SK-N-SH (cell line): Measurements from ENCODE around the gene EAPP. TPM values are rescaled to one million over a fixed set of nuclear protein-coding genes. Genes with fewer than 3 reads are reported as not detected.
"Not testable (repeated sequence)": the region's sequence is repeated elsewhere in the genome, so short reads cannot be mapped to it uniquely, and the experiment has no call there.

Experiments used
- CTCF ChIA-PET: fragments of 300-600, 350-600 bp; formaldehyde crosslinking; extraction: SDS; loops from one replicate; lab custom pipeline; 2021; lab: Yijun Ruan, JAX
- POLR2A ChIA-PET: fragments of 350-600 bp; sonication (Branson Sonifier 250); formaldehyde crosslinking; extraction: SDS; loops from one replicate; lab custom pipeline; 2020; ENCODE audit warnings: antibody characterized with exemption, inconsistent platforms; lab: Yijun Ruan, JAX
- DNase-seq: peaks from one replicate; pipeline ENCODE4 v3.0.0; 2012
- H2AFZ ChIP-seq: fragments of 200-600 bp; sonication (generic); 2 replicates; pipeline ENCODE4 v1.8.1; 2016; ENCODE audit warnings: antibody characterized with exemption, mild to moderate bottlenecking, low read depth
- H3F3A ChIP-seq: fragments of 200-600 bp; sonication (generic); replicated peaks from 2 replicates; pipeline ENCODE3; 2016; ENCODE audit warnings: antibody characterized with exemption, mild to moderate bottlenecking; ENCODE audit not compliant: insufficient read depth
- H3K27ac ChIP-seq, 2 experiments: fragments of 200-500 bp in 1 of 2; fragments of 200-600 bp in 1 of 2; sonication (Bioruptor generic) in 1 of 2; sonication (generic), shearing (Covaris generic) in 1 of 2; 2 replicates each; pipeline versions ENCODE4 v1.5.1 to v1.6.1; 2014 to 2016; ENCODE audit warnings: low read depth in 2 of 2, inconsistent platforms in 1 of 2, low read length in 1 of 2, mild to moderate bottlenecking in 1 of 2, mixed read lengths in 1 of 2
- H3K27me3 ChIP-seq: fragments of 200-600 bp; sonication (generic), shearing (Covaris generic); 2 replicates; pipeline ENCODE4 v1.6.1; 2016; ENCODE audit warnings: mixed run types; ENCODE audit not compliant: insufficient read depth
- H3K36me3 ChIP-seq, 2 experiments: fragments of 200-500 bp in 1 of 2; fragments of 200-600 bp in 1 of 2; sonication (Bioruptor generic) in 1 of 2; sonication (generic) in 1 of 2; replicated peaks in 1 of 2; 2 replicates each; pipeline versions ENCODE3 to v1.5.1; 2014 to 2016; ENCODE audit warnings: low read length in 1 of 2, mild to moderate bottlenecking in 1 of 2; ENCODE audit not compliant: insufficient read depth in 2 of 2, control insufficient read depth in 1 of 2
- H3K4me1 ChIP-seq, 2 experiments: fragments of 200-500 bp in 1 of 2; fragments of 200-600 bp in 1 of 2; sonication (Bioruptor generic) in 1 of 2; sonication (generic), shearing (Covaris generic) in 1 of 2; 2 replicates each; pipeline versions ENCODE4 v1.5.1 to v1.6.1; 2014 to 2016; ENCODE audit warnings: low read depth in 1 of 2, low read length in 1 of 2, mixed run types in 1 of 2; ENCODE audit not compliant: insufficient read depth in 2 of 2, control insufficient read depth in 1 of 2
- H3K4me2 ChIP-seq: fragments of 200-600 bp; sonication (generic), shearing (Covaris generic); 2 replicates; pipeline ENCODE4 v1.6.1; 2017; ENCODE audit warnings: mixed run types
- H3K4me3 ChIP-seq, 2 experiments: fragments of 200-500 bp in 1 of 2; fragments of 200-600 bp in 1 of 2; sonication (Bioruptor generic) in 1 of 2; sonication (generic), shearing (Covaris generic) in 1 of 2; 2 replicates each; pipeline versions ENCODE4 v1.5.1 to v1.8.1; 2014 to 2016; ENCODE audit warnings: low read depth in 2 of 2, inconsistent platforms in 1 of 2, low read length in 1 of 2, mild to moderate bottlenecking in 1 of 2, mixed read lengths in 1 of 2, moderate library complexity in 1 of 2
- H3K79me2 ChIP-seq: fragments of 200-600 bp; sonication (generic); 2 replicates; pipeline ENCODE4 v1.8.1; 2017; ENCODE audit warnings: mild to moderate bottlenecking; ENCODE audit not compliant: insufficient read depth
- H3K9ac ChIP-seq: fragments of 200-600 bp; sonication (generic); 2 replicates; pipeline ENCODE4 v1.6.1; 2017; ENCODE audit warnings: mixed run types
- H3K9me2 ChIP-seq: fragments of 200-600 bp; sonication (generic); 2 replicates; pipeline ENCODE4 v1.6.1; 2017; ENCODE audit warnings: mixed run types
- H3K9me3 ChIP-seq: fragments of 200-600 bp; sonication (generic); 2 replicates; pipeline ENCODE4 v1.6.1; 2017; ENCODE audit warnings: mixed run types, mild to moderate bottlenecking, moderate library complexity
- H4K20me1 ChIP-seq: fragments of 200-600 bp; sonication (generic); 2 replicates; pipeline ENCODE4 v1.6.1; 2017; ENCODE audit warnings: mild to moderate bottlenecking, mixed run types; ENCODE audit not compliant: insufficient read depth
- ELF1 ChIP-seq: IDR thresholded peaks from 2 replicates; pipeline ENCODE4 v1.4.0; 2012
- EZH2phosphoT487 ChIP-seq: fragments of 200-600 bp; sonication (generic); IDR thresholded peaks from 2 replicates; pipeline ENCODE4 v1.6.1; 2017; ENCODE audit warnings: low read depth, mixed run types, mild to moderate bottlenecking, antibody characterized with exemption, moderate library complexity, borderline replicate concordance
- FOSL2 ChIP-seq: IDR thresholded peaks from 2 replicates; pipeline ENCODE4 v1.4.0; 2012; ENCODE audit warnings: low read depth, mild to moderate bottlenecking, moderate library complexity, borderline replicate concordance
- FOXM1 ChIP-seq: IDR thresholded peaks from 2 replicates; pipeline ENCODE4 v1.4.0; 2012; ENCODE audit warnings: low read depth, mild to moderate bottlenecking
- GABPA ChIP-seq: IDR thresholded peaks from 2 replicates; pipeline ENCODE4 v1.4.0; 2012; ENCODE audit warnings: low read depth, mild to moderate bottlenecking
- MAX ChIP-seq: IDR thresholded peaks from 2 replicates; pipeline ENCODE4 v1.4.0; 2012; ENCODE audit warnings: low read depth
- MEF2A ChIP-seq: IDR thresholded peaks from 2 replicates; pipeline ENCODE4 v1.4.0; 2012; ENCODE audit warnings: low read depth, borderline replicate concordance
- MXI1 ChIP-seq: IDR thresholded peaks from 2 replicates; pipeline ENCODE4 v1.6.1; 2012; ENCODE audit warnings: mild to moderate bottlenecking, low read depth, low read length, improper control_type of control experiment
- NFIC ChIP-seq: IDR thresholded peaks from 2 replicates; pipeline ENCODE4 v1.4.0; 2012; ENCODE audit warnings: borderline replicate concordance
- RAD21 ChIP-seq: IDR thresholded peaks from 2 replicates; pipeline ENCODE4 v1.6.1; 2012; ENCODE audit warnings: mild to moderate bottlenecking, low read length
- RCOR1 ChIP-seq: fragments of 150-350 bp; IDR thresholded peaks from 2 replicates; pipeline ENCODE4 v1.6.1; 2017; ENCODE audit warnings: antibody characterized with exemption, low read length
- WGBS: methylation state at CpG from one replicate; pipeline ENCODE4 v1.1.6; 2017; ENCODE audit warnings: low lambda C conversion rate; 5-methylcytosine and 5-hydroxymethylcytosine counted together
- polyA plus RNA-seq, 3 experiments: library from polyadenylated mRNA; depleted of rRNA; stranded (reverse); fragments of >200 nt; gene quantifications; 2 replicates each; pipeline ENCODE4 v1.2.3, GENCODE V29; 2012
- TF ChIP-seq, protein P1 (sequence below): fragments of 200-600 bp; sonication (generic); IDR thresholded peaks from 2 replicates; pipeline ENCODE4 v1.6.1; 2017; ENCODE audit warnings: antibody characterized with exemption, mild to moderate bottlenecking, moderate library complexity
- TF ChIP-seq, protein P2 (sequence below): fragments of 150-350 bp; IDR thresholded peaks from 2 replicates; pipeline ENCODE4 v1.6.1; 2017; ENCODE audit warnings: antibody characterized with exemption, low read length, low read depth, borderline replicate concordance

The EAPP gene
- polyA plus RNA-seq, 1 of the 3 experiments (the other 2 are of a cell fraction): 30.0 TPM

GRCh38 chr14:34479694-34480093 is 59.8 kb downstream of the EAPP start:
- Histone ChIP-seq H3K79me2 (no peaks in the 10 kb centered on the region), H3K4me1 (no peaks in the 10 kb centered on the region), H3F3A (peaks cover 2% of the 10 kb centered on the region), H3K27me3 (no peaks in the 10 kb centered on the region), H3K9ac (no peak overlapping the region), H3K4me3 (no peak overlapping the region), H2AFZ (no peak overlapping the region), H3K36me3 (no peaks in the 10 kb centered on the region), H3K9me3 (no peaks in the 10 kb centered on the region)
- DNase-seq: no peak
- ChIA-PET POLR2A (no interaction called here), CTCF (no interaction called here)
- WGBS: 97% methylated on average over 4 of the region's 4 CpGs
- TF ChIP-seq RCOR1 (no peak), NFIC (no peak), EZH2phosphoT487 (no peak), MEF2A (no peak), MAX (no peak), GABPA (no peak)
- TF ChIP-seq, all 33 proteins: peak for 0
- Histone ChIP-seq H3K9me2 (no peaks in the 10 kb centered on the region), H3K4me2 (no peak overlapping the region), H4K20me1 (no peaks in the 10 kb centered on the region), H3K27ac (no peak overlapping the region)

GRCh38 chr14:34478261-34478660 is 61.2 kb downstream of the EAPP start:
- CTCF ChIA-PET: no interaction called here
- Histone ChIP-seq H3K9me2 (no peaks in the 10 kb centered on the region), H3K27ac (no peak overlapping the region), H3K27me3 (no peaks in the 10 kb centered on the region), H3K4me1 (no peaks in the 10 kb centered on the region), H3K4me2 (no peak overlapping the region), H3F3A (peaks cover 4% of the 10 kb centered on the region), H2AFZ (no peak overlapping the region), H3K79me2 (no peaks in the 10 kb centered on the region), H3K4me3 (no peak overlapping the region), H3K9ac (no peak overlapping the region), H3K36me3 (no peaks in the 10 kb centered on the region), H3K9me3 (no peaks in the 10 kb centered on the region)
- 87% methylated on average over 1 of the region's 1 CpG for WGBS
- POLR2A ChIA-PET: no interaction called here
- DNase-seq: no peak
- TF ChIP-seq RAD21: no peak
- no peak for TF ChIP-seq MXI1
- TF ChIP-seq, protein P1, sequence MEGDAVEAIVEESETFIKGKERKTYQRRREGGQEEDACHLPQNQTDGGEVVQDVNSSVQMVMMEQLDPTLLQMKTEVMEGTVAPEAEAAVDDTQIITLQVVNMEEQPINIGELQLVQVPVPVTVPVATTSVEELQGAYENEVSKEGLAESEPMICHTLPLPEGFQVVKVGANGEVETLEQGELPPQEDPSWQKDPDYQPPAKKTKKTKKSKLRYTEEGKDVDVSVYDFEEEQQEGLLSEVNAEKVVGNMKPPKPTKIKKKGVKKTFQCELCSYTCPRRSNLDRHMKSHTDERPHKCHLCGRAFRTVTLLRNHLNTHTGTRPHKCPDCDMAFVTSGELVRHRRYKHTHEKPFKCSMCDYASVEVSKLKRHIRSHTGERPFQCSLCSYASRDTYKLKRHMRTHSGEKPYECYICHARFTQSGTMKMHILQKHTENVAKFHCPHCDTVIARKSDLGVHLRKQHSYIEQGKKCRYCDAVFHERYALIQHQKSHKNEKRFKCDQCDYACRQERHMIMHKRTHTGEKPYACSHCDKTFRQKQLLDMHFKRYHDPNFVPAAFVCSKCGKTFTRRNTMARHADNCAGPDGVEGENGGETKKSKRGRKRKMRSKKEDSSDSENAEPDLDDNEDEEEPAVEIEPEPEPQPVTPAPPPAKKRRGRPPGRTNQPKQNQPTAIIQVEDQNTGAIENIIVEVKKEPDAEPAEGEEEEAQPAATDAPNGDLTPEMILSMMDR: no peak
- TF ChIP-seq, protein P2, sequence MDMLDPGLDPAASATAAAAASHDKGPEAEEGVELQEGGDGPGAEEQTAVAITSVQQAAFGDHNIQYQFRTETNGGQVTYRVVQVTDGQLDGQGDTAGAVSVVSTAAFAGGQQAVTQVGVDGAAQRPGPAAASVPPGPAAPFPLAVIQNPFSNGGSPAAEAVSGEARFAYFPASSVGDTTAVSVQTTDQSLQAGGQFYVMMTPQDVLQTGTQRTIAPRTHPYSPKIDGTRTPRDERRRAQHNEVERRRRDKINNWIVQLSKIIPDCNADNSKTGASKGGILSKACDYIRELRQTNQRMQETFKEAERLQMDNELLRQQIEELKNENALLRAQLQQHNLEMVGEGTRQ: no peak
- TF ChIP-seq ELF1: no peak
- TF ChIP-seq MEF2A: no peak
- TF ChIP-seq FOXM1: no peak
- no peak for TF ChIP-seq FOSL2
- TF ChIP-seq, all 33 proteins: peak for 0
- H4K20me1 ChIP-seq: no peaks in the 10 kb centered on the region

- H3K9ac ChIP-seq, H3K36me3 ChIP-seq, H3K9me3 ChIP-seq, H3K4me1 ChIP-seq, H3K4me2 ChIP-seq, H3K4me3 ChIP-seq, H3K9me2 ChIP-seq, DNase-seq, H2AFZ ChIP-seq, POLR2A ChIA-PET, H3K27ac ChIP-seq, CTCF ChIA-PET, H3K27me3 ChIP-seq, H3F3A ChIP-seq, H3K79me2 ChIP-seq, H4K20me1 ChIP-seq: not testable (repeated sequence)
- 93% methylated on average over 18 of the region's 31 CpGs for WGBS
Measured at GRCh38 chr14:34476036-34476435, 63.5 kb downstream of the EAPP start.
